Nephron progenitor cell (in vitro differentiated cells): ENCODE data around the gene PANK2.

Experiments
- DNase-seq: peaks from one replicate; pipeline ENCODE4 v3.0.0; 2021
- H3K27ac Mint-ChIP-seq: 2 replicates; pipeline ENCODE4 v1.8.0; 2021; ENCODE audit warnings: mild to moderate bottlenecking, moderate library complexity, mixed read lengths
- H3K27me3 Mint-ChIP-seq: 2 replicates; pipeline ENCODE4 v1.8.0; 2021; ENCODE audit warnings: mild to moderate bottlenecking, low read depth, mixed read lengths; ENCODE audit not compliant: poor library complexity
- H3K36me3 Mint-ChIP-seq: 2 replicates; pipeline ENCODE4 v1.8.0; 2021; ENCODE audit warnings: low read depth, mixed read lengths
- H3K4me1 Mint-ChIP-seq: 2 replicates; pipeline ENCODE4 v1.8.0; 2021; ENCODE audit warnings: mixed read lengths
- H3K4me3 Mint-ChIP-seq: 2 replicates; pipeline ENCODE4 v1.8.0; 2021; ENCODE audit warnings: mild to moderate bottlenecking, moderate library complexity, mixed read lengths
- H3K9me3 Mint-ChIP-seq: 2 replicates; pipeline ENCODE4 v1.8.0; 2021; ENCODE audit warnings: mild to moderate bottlenecking, moderate library complexity, mixed read lengths
- TF ChIP-seq, protein P1 (sequence below): fragments of 200-600 bp; sonication (generic); IDR thresholded peaks from 2 replicates; pipeline ENCODE4 v1.5.0; 2021; ENCODE audit warnings: antibody characterized with exemption

The PANK2 gene

GRCh38 chr20:3909952-3910366 is 20.8 kb downstream of the PANK2 start:
- peaks cover 2% of the 10 kb centered on the region for H3K4me1 Mint-ChIP-seq
- TF ChIP-seq, protein P1, sequence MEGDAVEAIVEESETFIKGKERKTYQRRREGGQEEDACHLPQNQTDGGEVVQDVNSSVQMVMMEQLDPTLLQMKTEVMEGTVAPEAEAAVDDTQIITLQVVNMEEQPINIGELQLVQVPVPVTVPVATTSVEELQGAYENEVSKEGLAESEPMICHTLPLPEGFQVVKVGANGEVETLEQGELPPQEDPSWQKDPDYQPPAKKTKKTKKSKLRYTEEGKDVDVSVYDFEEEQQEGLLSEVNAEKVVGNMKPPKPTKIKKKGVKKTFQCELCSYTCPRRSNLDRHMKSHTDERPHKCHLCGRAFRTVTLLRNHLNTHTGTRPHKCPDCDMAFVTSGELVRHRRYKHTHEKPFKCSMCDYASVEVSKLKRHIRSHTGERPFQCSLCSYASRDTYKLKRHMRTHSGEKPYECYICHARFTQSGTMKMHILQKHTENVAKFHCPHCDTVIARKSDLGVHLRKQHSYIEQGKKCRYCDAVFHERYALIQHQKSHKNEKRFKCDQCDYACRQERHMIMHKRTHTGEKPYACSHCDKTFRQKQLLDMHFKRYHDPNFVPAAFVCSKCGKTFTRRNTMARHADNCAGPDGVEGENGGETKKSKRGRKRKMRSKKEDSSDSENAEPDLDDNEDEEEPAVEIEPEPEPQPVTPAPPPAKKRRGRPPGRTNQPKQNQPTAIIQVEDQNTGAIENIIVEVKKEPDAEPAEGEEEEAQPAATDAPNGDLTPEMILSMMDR, result no peak
- peaks cover 75% of the 10 kb centered on the region for H3K36me3 Mint-ChIP-seq
- no peaks in the 10 kb centered on the region for H3K9me3 Mint-ChIP-seq
- H3K27ac Mint-ChIP-seq, result peak overlapping the region; percentile 42
- DNase-seq, result no peak
- H3K4me3 Mint-ChIP-seq, result no peak overlapping the region
- no peaks in the 10 kb centered on the region for H3K27me3 Mint-ChIP-seq

DNA sequence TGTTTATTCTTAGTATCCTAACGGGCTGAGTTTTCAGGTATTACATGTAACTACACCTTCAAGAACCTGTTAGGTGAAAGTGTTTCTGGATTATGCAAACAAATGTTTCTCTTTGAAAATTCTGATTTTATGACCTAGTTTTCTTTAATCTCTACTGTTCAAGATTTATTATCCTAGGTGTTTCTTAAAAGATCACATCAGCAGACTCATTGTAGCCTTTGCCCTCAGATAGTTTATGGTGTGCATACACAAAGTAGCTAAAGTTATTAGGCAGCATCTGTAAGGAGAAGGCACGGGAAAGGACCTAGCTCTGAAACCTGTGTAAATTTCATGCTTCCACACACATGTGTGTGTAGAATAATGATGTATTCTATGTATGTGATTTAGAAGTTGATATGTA is 21.7 kb downstream of the PANK2 start:
- H3K4me3 Mint-ChIP-seq, result no peak overlapping the region
- H3K9me3 Mint-ChIP-seq, result no peaks in the 10 kb centered on the region
- H3K27me3 Mint-ChIP-seq, result no peaks in the 10 kb centered on the region
- no peak for DNase-seq
- H3K36me3 Mint-ChIP-seq, result peaks cover 81% of the 10 kb centered on the region
- no peak overlapping the region for H3K27ac Mint-ChIP-seq
- TF ChIP-seq, protein P1, result no peak
- no peaks in the 10 kb centered on the region for H3K4me1 Mint-ChIP-seq

DNA sequence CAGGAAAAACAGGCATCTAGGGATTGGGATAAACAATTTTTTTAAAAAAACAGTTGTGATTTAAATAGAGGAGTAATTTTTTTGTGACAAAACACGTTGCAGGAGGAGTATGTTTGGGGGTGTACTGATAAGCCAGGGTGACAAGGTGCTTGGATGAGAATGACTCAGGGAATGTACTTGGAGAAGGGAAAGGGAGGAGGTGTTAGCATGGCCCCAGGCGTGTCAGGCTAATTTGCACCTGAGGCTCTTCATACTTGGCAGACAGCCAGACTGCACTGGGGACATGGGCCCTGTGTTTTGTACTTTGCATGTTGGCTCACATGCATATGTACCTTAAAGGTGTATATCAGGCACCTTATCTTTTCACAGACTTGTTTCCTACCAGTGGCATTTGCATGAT is 22.8 kb downstream of the PANK2 start:
- H3K4me1 Mint-ChIP-seq, result no peaks in the 10 kb centered on the region
- TF ChIP-seq, protein P1, result no peak
- peaks cover 88% of the 10 kb centered on the region for H3K36me3 Mint-ChIP-seq
- no peaks in the 10 kb centered on the region for H3K27me3 Mint-ChIP-seq
- H3K9me3 Mint-ChIP-seq, result no peaks in the 10 kb centered on the region
- no peak for DNase-seq
- no peak overlapping the region for H3K27ac Mint-ChIP-seq
- H3K4me3 Mint-ChIP-seq, result no peak overlapping the region

DNA sequence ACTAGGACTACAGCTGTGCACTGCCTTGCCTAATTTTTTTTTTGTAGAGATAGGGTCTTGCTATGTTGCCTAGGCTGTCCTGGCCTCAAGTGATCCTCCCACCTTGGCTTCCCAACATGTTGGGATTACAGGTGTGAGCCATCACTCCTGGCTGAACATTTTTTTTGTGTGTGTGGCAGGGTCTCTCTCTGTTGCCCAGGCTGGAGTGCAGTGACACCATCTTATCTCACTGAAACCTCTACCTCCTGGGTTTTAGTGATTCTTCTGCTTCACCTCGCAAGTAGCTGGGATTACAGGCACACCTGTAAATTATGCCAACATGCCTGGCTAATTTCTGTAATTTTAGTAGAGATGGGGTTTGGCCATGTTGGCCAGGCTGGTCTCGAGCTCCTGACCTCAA is 25.3 kb downstream of the PANK2 start:
- Mint-ChIP-seq H3K9me3 (no peaks in the 10 kb centered on the region), H3K27ac (no peak overlapping the region), H3K4me3 (no peak overlapping the region), H3K36me3 (peaks cover 89% of the 10 kb centered on the region), H3K4me1 (no peaks in the 10 kb centered on the region), H3K27me3 (no peaks in the 10 kb centered on the region)
- TF ChIP-seq, protein P1, result no peak
- DNase-seq, result no peak

GRCh38 chr20:3915691-3916090 is 26.5 kb downstream of the PANK2 start:
- DNase-seq, result no peak
- Mint-ChIP-seq H3K4me3 (no peak overlapping the region), H3K9me3 (no peaks in the 10 kb centered on the region), H3K4me1 (no peaks in the 10 kb centered on the region), H3K27me3 (no peaks in the 10 kb centered on the region), H3K36me3 (peaks cover 85% of the 10 kb centered on the region), H3K27ac (no peak overlapping the region)
- TF ChIP-seq, protein P1, result no peak

DNA sequence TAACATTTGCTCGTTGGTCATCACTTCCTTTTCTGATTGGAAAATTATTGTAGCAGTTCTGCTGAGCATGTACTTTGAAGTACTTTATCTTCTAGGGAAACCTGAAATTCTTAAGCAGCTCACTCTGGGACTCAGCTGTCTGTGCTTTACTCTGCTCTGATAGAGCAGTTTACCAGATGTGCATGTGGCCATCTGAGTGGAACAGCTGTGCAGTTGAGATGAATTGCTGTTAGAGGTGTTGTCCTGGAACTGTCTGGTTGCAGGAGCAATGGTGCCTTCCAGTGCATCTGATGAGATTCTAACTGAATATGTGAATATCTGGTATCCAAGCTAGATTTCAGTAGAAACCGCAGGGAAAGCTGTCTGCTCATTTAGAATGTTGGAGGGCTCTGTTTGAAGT is 27.2 kb downstream of the PANK2 start:
- H3K27me3 Mint-ChIP-seq, result no peaks in the 10 kb centered on the region
- H3K9me3 Mint-ChIP-seq, result no peaks in the 10 kb centered on the region
- peaks cover 78% of the 10 kb centered on the region for H3K36me3 Mint-ChIP-seq
- H3K27ac Mint-ChIP-seq, result no peak overlapping the region
- H3K4me3 Mint-ChIP-seq, result no peak overlapping the region
- no peaks in the 10 kb centered on the region for H3K4me1 Mint-ChIP-seq
- DNase-seq, result no peak
- TF ChIP-seq, protein P1, result no peak
